Epithelial cell of esophagus (primary cell): ENCODE results near the gene TSPAN17.

ENCODE experiments used
- DNase-seq: peaks from one replicate; pipeline ENCODE4 v3.0.0; 2010; ENCODE audit warnings: low read depth
- H3K4me3 ChIP-seq: 2 replicates; pipeline ENCODE4 v1.5.1; 2011; ENCODE audit warnings: mild to moderate bottlenecking, low read length, control low read depth
- CTCF ChIP-seq: IDR thresholded peaks from 2 replicates; pipeline ENCODE4 v1.5.1; 2011; ENCODE audit warnings: low read depth, mild to moderate bottlenecking, low read length, control low read depth, inconsistent platforms; ENCODE audit not compliant: insufficient read depth; ENCODE audit errors: missing control alignments

TSPAN17 gene

GRCh38 chr5:176654856-176655255 lies 7.6 kb downstream of the TSPAN17 start:
- no peak overlapping the region for H3K4me3 ChIP-seq
- DNase-seq = no peak
- TF ChIP-seq CTCF = no peak

- no peak for TF ChIP-seq CTCF
- no peak for DNase-seq
Observed at GRCh38 chr5:176656467-176656990, 9.2 kb downstream of the TSPAN17 start.

DNA sequence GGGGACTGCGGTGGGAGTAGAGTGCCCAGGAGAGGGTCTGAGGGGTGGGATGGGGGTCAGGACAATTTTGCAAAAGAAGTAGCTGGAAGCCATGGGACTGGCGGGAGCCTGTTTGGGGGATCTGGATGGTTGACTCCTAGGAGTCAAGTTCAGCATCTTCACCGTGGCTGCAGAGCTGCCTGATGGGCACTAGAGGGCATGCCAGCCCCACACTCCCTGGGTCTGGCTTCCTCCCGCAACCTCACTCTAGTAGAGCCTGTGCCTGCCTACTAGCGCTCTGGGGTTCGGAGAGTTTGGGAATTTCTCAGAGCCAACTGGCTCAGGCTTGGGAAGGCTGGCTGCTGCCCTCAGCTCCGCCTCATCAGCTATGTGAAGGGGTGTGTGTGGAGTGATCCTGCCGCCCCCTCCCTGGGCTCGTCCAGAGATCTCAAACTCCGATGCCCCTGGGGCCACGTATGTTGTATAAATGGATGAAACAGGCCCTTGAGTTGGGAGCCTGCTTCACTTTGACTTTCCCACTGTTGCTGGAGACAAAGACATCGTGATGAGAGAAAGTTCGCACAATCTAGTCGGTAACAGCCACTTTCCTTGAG lies 10.8 kb downstream of the TSPAN17 start:
- DNase-seq = peak; percentile 72
- TF ChIP-seq CTCF = peak; percentile 93
- no peak overlapping the region for H3K4me3 ChIP-seq

More at GRCh38 chr5:176656467-176656990, 9.2 kb downstream of the TSPAN17 start:
- H3K4me3 ChIP-seq = no peak overlapping the region

- DNase-seq = no peak
- no peak for TF ChIP-seq CTCF
- no peak overlapping the region for H3K4me3 ChIP-seq
Observed at GRCh38 chr5:176658817-176659511, 11.7 kb downstream of the TSPAN17 start.

DNA sequence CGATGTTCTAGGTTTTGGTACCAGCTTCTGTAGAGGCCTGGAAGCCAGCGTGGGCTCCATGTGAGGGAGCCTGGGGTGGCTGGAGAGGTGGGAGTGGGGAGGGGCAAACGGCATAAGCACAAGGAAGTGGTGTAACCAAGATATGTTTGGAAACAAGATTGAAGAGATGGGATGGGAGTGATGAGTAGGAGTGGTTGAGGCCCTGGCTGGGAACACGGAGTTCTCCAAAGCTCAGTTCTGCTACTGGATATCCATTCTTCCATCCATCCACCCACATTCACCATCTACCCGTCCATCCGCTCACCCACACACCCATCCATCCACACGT lies 12.2 kb downstream of the TSPAN17 start:
- no peak for TF ChIP-seq CTCF
- no peak overlapping the region for H3K4me3 ChIP-seq
- DNase-seq = no peak

GRCh38 chr5:176659860-176660461 lies 12.7 kb downstream of the TSPAN17 start:
- no peak overlapping the region for H3K4me3 ChIP-seq
- no peak for DNase-seq
- no peak for TF ChIP-seq CTCF
